Measurements from ENCODE around the gene PCED1A.

GRCh38 chr20:2835331-2835796 is 5.1 kb downstream of the PCED1A start:
- no peak for TF ChIP-seq CTCF (conservative IDR thresholded peaks at IDR 0.05)
- no peak for TF ChIP-seq ZFX (IDR thresholded peaks at IDR 0.05)
